Measurements from ENCODE around the gene LHFPL6.

LHFPL6 gene

GRCh38 chr13:39554371-39554770 is 48.6 kb downstream of the LHFPL6 start:
- no peak for DNase-seq (ENCODE audit: low read depth in 2 of 2)

- DNase-seq (ENCODE audit: low read depth in 2 of 2): no peak
These were observed 50.7 kb downstream of the LHFPL6 start for GRCh38 chr13:39552246-39552645.

- no peak for DNase-seq (ENCODE audit: low read depth in 2 of 2)
These were observed 52.1 kb downstream of the LHFPL6 start for GRCh38 chr13:39550931-39551330.

- no peak for DNase-seq (ENCODE audit: low read depth in 2 of 2)
These were observed 55.9 kb downstream of the LHFPL6 start for GRCh38 chr13:39547108-39547507.

GRCh38 chr13:39542361-39542760 is 60.6 kb downstream of the LHFPL6 start:
- no peak for DNase-seq (ENCODE audit: low read depth in 2 of 2)

GRCh38 chr13:39540929-39541605 is 61.9 kb downstream of the LHFPL6 start:
- no peak for DNase-seq (ENCODE audit: low read depth in 2 of 2)

GRCh38 chr13:39538816-39539790 is 63.9 kb downstream of the LHFPL6 start:
- no peak for DNase-seq (ENCODE audit: low read depth in 2 of 2)

- DNase-seq (ENCODE audit: low read depth in 2 of 2): no peak
These were observed 66.1 kb downstream of the LHFPL6 start for GRCh38 chr13:39536906-39537305.

- DNase-seq (ENCODE audit: low read depth in 2 of 2): no peak
These were observed 66.7 kb downstream of the LHFPL6 start for GRCh38 chr13:39536274-39536673.

GRCh38 chr13:39533651-39534150 is 69.3 kb downstream of the LHFPL6 start:
- no peak for DNase-seq (ENCODE audit: low read depth in 2 of 2)

GRCh38 chr13:39531646-39532045 is 71.3 kb downstream of the LHFPL6 start:
- no peak for DNase-seq (ENCODE audit: low read depth in 2 of 2)

- no peak for DNase-seq (ENCODE audit: low read depth in 2 of 2)
These were observed 72.1 kb downstream of the LHFPL6 start for GRCh38 chr13:39530916-39531315.

GRCh38 chr13:39528661-39528980 is 74.4 kb downstream of the LHFPL6 start:
- no peak for DNase-seq (ENCODE audit: low read depth in 2 of 2)

- DNase-seq (ENCODE audit: low read depth in 2 of 2): no peak
These were observed 74.9 kb downstream of the LHFPL6 start for GRCh38 chr13:39527961-39528660.

- DNase-seq (ENCODE audit: low read depth in 2 of 2): no peak
These were observed 75.7 kb downstream of the LHFPL6 start for GRCh38 chr13:39527301-39527700.

- no peak for DNase-seq (ENCODE audit: low read depth in 2 of 2)
These were observed 76.5 kb downstream of the LHFPL6 start for GRCh38 chr13:39526499-39526898.

GRCh38 chr13:39525506-39525905 is 77.5 kb downstream of the LHFPL6 start:
- DNase-seq (ENCODE audit: low read depth in 2 of 2): no peak

GRCh38 chr13:39524795-39525194 is 78.2 kb downstream of the LHFPL6 start:
- DNase-seq (ENCODE audit: low read depth in 2 of 2): no peak

- no peak for DNase-seq (ENCODE audit: low read depth in 2 of 2)
These were observed 80.7 kb downstream of the LHFPL6 start for GRCh38 chr13:39522329-39522728.

- DNase-seq (ENCODE audit: low read depth in 2 of 2): no peak
These were observed 81.3 kb downstream of the LHFPL6 start for GRCh38 chr13:39521701-39522100.

- no peak for DNase-seq (ENCODE audit: low read depth in 2 of 2)
These were observed 86.9 kb downstream of the LHFPL6 start for GRCh38 chr13:39516096-39516495.

- no peak for DNase-seq (ENCODE audit: low read depth in 2 of 2)
These were observed 87.7 kb downstream of the LHFPL6 start for GRCh38 chr13:39515224-39515714.
